GM21367 (cell line): ENCODE measurements around the gene MXI1.
"Not testable (repeated sequence)": the region's sequence is repeated elsewhere in the genome, so short reads cannot be mapped to it uniquely, and the experiment has no call there.

ENCODE experiments used
- ATAC-seq: cut with Tn5 transposase; IDR thresholded peaks from one replicate; pipeline ENCODE4 v1.9.1; 2021; ENCODE audit not compliant: unreplicated experiment

The MXI1 gene

GRCh38 chr10:110311357-110311949 is 104.0 kb downstream of the MXI1 start:
- ATAC-seq = no peak

GRCh38 chr10:110312206-110312605 is 104.8 kb downstream of the MXI1 start:
- no peak for ATAC-seq

GRCh38 chr10:110313674-110314073 is 106.3 kb downstream of the MXI1 start:
- ATAC-seq = no peak

- no peak for ATAC-seq
Measured at GRCh38 chr10:110317866-110318850, 110.8 kb downstream of the MXI1 start.

- no peak for ATAC-seq
Measured at GRCh38 chr10:110321869-110322620, 114.6 kb downstream of the MXI1 start.

- ATAC-seq = no peak
Measured at GRCh38 chr10:110323503-110323902, 116.1 kb downstream of the MXI1 start.

- no peak for ATAC-seq
Measured at GRCh38 chr10:110324201-110324804, 116.9 kb downstream of the MXI1 start.

- no peak for ATAC-seq
Measured at GRCh38 chr10:110324805-110325280, 117.4 kb downstream of the MXI1 start.

GRCh38 chr10:110326351-110327032 is 119.1 kb downstream of the MXI1 start:
- ATAC-seq = no peak

- ATAC-seq = no peak
Measured at GRCh38 chr10:110327262-110327914, 120.0 kb downstream of the MXI1 start.

GRCh38 chr10:110330675-110331074 is 123.3 kb downstream of the MXI1 start:
- ATAC-seq = no peak

- ATAC-seq = not testable (repeated sequence)
Measured at GRCh38 chr10:110331226-110331795, 123.9 kb downstream of the MXI1 start.

GRCh38 chr10:110334061-110334656 is 126.8 kb downstream of the MXI1 start:
- ATAC-seq = no peak

- no peak for ATAC-seq
Measured at GRCh38 chr10:110335314-110336064, 128.1 kb downstream of the MXI1 start.

- ATAC-seq = no peak
Measured at GRCh38 chr10:110336111-110336721, 128.8 kb downstream of the MXI1 start.
